Peyer's patch (tissue), 4 donors: ENCODE data around the gene OR10C1. TPM values are rescaled to one million over a fixed set of nuclear protein-coding genes. Genes with fewer than 3 reads are reported as not detected.

Experiments
- DNase-seq, 3 donors: peaks; one replicate each; pipeline ENCODE4 v3.0.0-alpha.2; 2017 to 2019
- H3K27ac ChIP-seq, 4 donors: fragments of 200-600 bp; sonication (generic); one replicate each; pipeline ENCODE4 v1.5.1; 2016 to 2019
- H3K27me3 ChIP-seq, 2 donors: fragments of 200-600 bp; sonication (generic); one replicate each; pipeline ENCODE4 v1.5.1; 2019
- H3K36me3 ChIP-seq, 3 donors: fragments of 200-600 bp; sonication (generic); one replicate each; pipeline ENCODE4 v1.5.1; 2016 to 2019
- H3K4me1 ChIP-seq, 4 donors: fragments of 200-600 bp; sonication (generic); one replicate each; pipeline ENCODE4 v1.5.1; 2016 to 2019
- H3K4me3 ChIP-seq, 4 donors: fragments of 200-600 bp; sonication (generic); 1 replicate in 3 of 4; 2 replicates in 1 of 4; pipeline ENCODE4 v1.5.1; 2016 to 2019; ENCODE audit warnings: mild to moderate bottlenecking in 1 of 4
- H3K9me3 ChIP-seq, 4 donors: fragments of 200-600 bp; sonication (generic); one replicate each; pipeline ENCODE4 v1.5.1; 2016 to 2019; ENCODE audit warnings: mild to moderate bottlenecking in 1 of 4
- CTCF ChIP-seq, 6 experiments: fragments of 450-650 bp in 4 of 6; fragments of 200-600 bp in 2 of 6; sonication (generic) in 1 of 6; IDR thresholded peaks; one replicate each; pipeline ENCODE4 v1.5.1; 2017 to 2019; ENCODE audit warnings: antibody characterized with exemption in 6 of 6, mild to moderate bottlenecking in 3 of 6, moderate library complexity in 1 of 6
- POLR2A ChIP-seq, 2 donors: fragments of 450-650 bp; IDR thresholded peaks; one replicate each; pipeline ENCODE4 v1.5.1; 2017; ENCODE audit warnings: antibody characterized with exemption in 2 of 2, mild to moderate bottlenecking in 2 of 2, moderate library complexity in 2 of 2
- total RNA-seq, 4 donors: library from RNA; depleted of rRNA; stranded (reverse); fragments of >200 nt; gene quantifications; one replicate each; pipeline ENCODE4 v1.1.0, GENCODE V29; 2016

The OR10C1 gene
- total RNA-seq, 4 donors from 2014 or later = not detected

GRCh38 chr6:29479560-29479959 lies 40.5 kb downstream of the OR10C1 start:
- no peaks in the 10 kb centered on the region for H3K27me3 ChIP-seq
- no peaks in the 10 kb centered on the region for H3K4me1 ChIP-seq
- TF ChIP-seq CTCF (IDR thresholded peaks at IDR 0.05) (no peak), POLR2A (IDR thresholded peaks at IDR 0.05) (no peak)

GRCh38 chr6:29483186-29483585 lies 44.1 kb downstream of the OR10C1 start:
- H3K27me3 ChIP-seq = no peaks in the 10 kb centered on the region
- H3K9me3 ChIP-seq = no peaks in the 10 kb centered on the region
- no peak overlapping the region for H3K27ac ChIP-seq
- no peak overlapping the region for H3K4me3 ChIP-seq
- no peaks in the 10 kb centered on the region for H3K36me3 ChIP-seq
- no peak for DNase-seq
- no peaks in the 10 kb centered on the region for H3K4me1 ChIP-seq
- TF ChIP-seq CTCF (IDR thresholded peaks at IDR 0.05) = no peak
- TF ChIP-seq POLR2A (IDR thresholded peaks at IDR 0.05) = no peak

More at GRCh38 chr6:29479560-29479959, 40.5 kb downstream of the OR10C1 start:
- no peaks in the 10 kb centered on the region for H3K36me3 ChIP-seq
- H3K27ac ChIP-seq = no peak overlapping the region
- H3K9me3 ChIP-seq = no peaks in the 10 kb centered on the region
- H3K4me3 ChIP-seq = no peak overlapping the region
- DNase-seq = no peak

GRCh38 chr6:29483735-29484134 lies 44.6 kb downstream of the OR10C1 start:
- H3K27me3 ChIP-seq = no peaks in the 10 kb centered on the region
- no peak overlapping the region for H3K4me3 ChIP-seq
- no peaks in the 10 kb centered on the region for H3K9me3 ChIP-seq
- TF ChIP-seq CTCF (IDR thresholded peaks at IDR 0.05) = no peak
- no peak for TF ChIP-seq POLR2A (IDR thresholded peaks at IDR 0.05)
- H3K4me1 ChIP-seq = no peaks in the 10 kb centered on the region
- no peaks in the 10 kb centered on the region for H3K36me3 ChIP-seq
- no peak for DNase-seq
- H3K27ac ChIP-seq = no peak overlapping the region

GRCh38 chr6:29486577-29486976 lies 47.5 kb downstream of the OR10C1 start:
- no peaks in the 10 kb centered on the region for H3K36me3 ChIP-seq
- H3K4me1 ChIP-seq = no peaks in the 10 kb centered on the region
- no peaks in the 10 kb centered on the region for H3K9me3 ChIP-seq
- no peak overlapping the region for H3K27ac ChIP-seq
- no peak for DNase-seq
- TF ChIP-seq CTCF (IDR thresholded peaks at IDR 0.05) (no peak), POLR2A (IDR thresholded peaks at IDR 0.05) (no peak)
- no peaks in the 10 kb centered on the region for H3K27me3 ChIP-seq
- no peak overlapping the region for H3K4me3 ChIP-seq

- Histone ChIP-seq H3K27ac (no peak overlapping the region), H3K27me3 (no peaks in the 10 kb centered on the region), H3K4me1 (no peaks in the 10 kb centered on the region), H3K36me3 (no peaks in the 10 kb centered on the region), H3K4me3 (no peak overlapping the region), H3K9me3 (no peaks in the 10 kb centered on the region)
- DNase-seq = no peak
- TF ChIP-seq POLR2A (IDR thresholded peaks at IDR 0.05) = no peak
- no peak for TF ChIP-seq CTCF (IDR thresholded peaks at IDR 0.05)
These were observed 48.0 kb downstream of the OR10C1 start for GRCh38 chr6:29487131-29487530.

GRCh38 chr6:29487660-29488059 lies 48.6 kb downstream of the OR10C1 start, which contains the start of gene MAS1L:
Gene MAS1L, minus strand, starts transcription at chr6:29487956. Its CDS starts 54 bp downstream, at chr6:29487902.
- Histone ChIP-seq H3K4me1 (no peaks in the 10 kb centered on the region), H3K27ac (no peak within 1 kb of the TSS), H3K9me3 (no peaks in the 10 kb centered on the region), H3K4me3 (no peak within 1 kb of the TSS), H3K36me3 (no peaks in the 10 kb centered on the region), H3K27me3 (no peaks in the 10 kb centered on the region)
- no peak for DNase-seq
- TF ChIP-seq POLR2A (IDR thresholded peaks at IDR 0.05) = no peak
- no peak for TF ChIP-seq CTCF (IDR thresholded peaks at IDR 0.05)
